GM12878 (cell line): Measurements from ENCODE around the gene ZNF280D. TPM values are rescaled to one million over a fixed set of nuclear protein-coding genes. Genes with fewer than 3 reads are reported as not detected.
A peak's percentile ranks its signal among the peaks of the same experiment; 100 is the strongest.

Source experiments
- ATAC-seq: fragments of 200-7000 bp; cut with Tn5 transposase; 3 replicates; pipeline ENCODE4 v1.9.1; 2020; ENCODE audit warnings: mild to moderate bottlenecking, moderate library complexity
- BruUV-seq: library from RNA; stranded (reverse); fragments of 400-500 nt; replicated peaks from 2 replicates; lab custom pipeline; 2021; lab: Mats Ljungman, UMichigan
- CTCF ChIA-PET: fragments of 300-600 bp; sonication (Branson Sonifier 250); formaldehyde crosslinking; extraction: SDS; loops from one replicate; lab custom pipeline; 2021; ENCODE audit warnings: inconsistent platforms; lab: Yijun Ruan, JAX
- POLR2A ChIA-PET: fragments of 350-600 bp; formaldehyde crosslinking; extraction: SDS; loops from one replicate; lab custom pipeline; 2021; ENCODE audit warnings: inconsistent platforms; lab: Charles Lee
- RAD21 ChIA-PET: fragments of 300-600 bp; sonication (Branson Sonifier 250); formaldehyde crosslinking; loops from one replicate; lab custom pipeline; 2023; ENCODE audit warnings: antibody characterized with exemption; ENCODE audit not compliant: unreplicated experiment; lab: Charles Lee
- SMC1A ChIA-PET: fragments of 300-600 bp; sonication (Branson Sonifier 250); formaldehyde crosslinking; loops from one replicate; lab custom pipeline; 2023; ENCODE audit not compliant: unreplicated experiment, uncharacterized antibody; lab: Charles Lee
- DNase-seq: peaks from one replicate; pipeline ENCODE4 v3.0.0-alpha.2; 2011; ENCODE audit warnings: low read depth, low spot score
- FAIRE-seq: peaks from 3 replicates; lab custom pipeline; 2011; peaks lifted over from hg19 to GRCh38; lab: Jason Lieb, UNC
- H2AFZ ChIP-seq: 2 replicates; pipeline ENCODE4 v1.6.0; 2011; ENCODE audit warnings: low read depth, low read length, control low read depth; ENCODE audit not compliant: control insufficient read depth
- H3K27ac ChIP-seq: 2 replicates; pipeline ENCODE4 v1.5.1; 2011; ENCODE audit warnings: control low read depth; ENCODE audit not compliant: control insufficient read depth, insufficient read depth
- H3K27me3 ChIP-seq, 2 experiments: replicated peaks in 1 of 2; 2 replicates each; pipeline versions ENCODE4 v1.6.0 to v1.6.1; 2011; ENCODE audit warnings: low read length in 1 of 2; ENCODE audit not compliant: control insufficient read depth in 2 of 2, insufficient read depth in 2 of 2
- H3K36me3 ChIP-seq, 2 experiments: 2 replicates each; pipeline ENCODE4 v1.5.1; 2011; ENCODE audit warnings: low read length in 1 of 2; ENCODE audit not compliant: control insufficient read depth in 2 of 2, insufficient read depth in 2 of 2
- H3K4me1 ChIP-seq: 2 replicates; pipeline ENCODE4 v1.6.1; 2011; ENCODE audit warnings: mild to moderate bottlenecking, low read length, moderate library complexity, mixed read lengths; ENCODE audit not compliant: control insufficient read depth, insufficient read depth
- H3K4me2 ChIP-seq: 2 replicates; pipeline ENCODE4 v1.6.0; 2011; ENCODE audit warnings: control low read depth; ENCODE audit not compliant: control insufficient read depth, insufficient read depth
- H3K4me3 ChIP-seq: fragments of 200-600 bp; sonication (generic); 2 replicates; pipeline ENCODE4 v1.5.1; 2016
- H3K79me2 ChIP-seq: 2 replicates; pipeline ENCODE4 v1.6.0; 2011; ENCODE audit warnings: low read length; ENCODE audit not compliant: control insufficient read depth, insufficient read depth
- H3K9ac ChIP-seq: 2 replicates; pipeline ENCODE4 v1.8.0; 2011; ENCODE audit warnings: low read length, control low read depth, mixed read lengths; ENCODE audit not compliant: control insufficient read depth, insufficient read depth
- H3K9me3 ChIP-seq: replicated peaks from 3 replicates; pipeline ENCODE4 v1.5.1; 2011; ENCODE audit warnings: mild to moderate bottlenecking, low read length; ENCODE audit not compliant: control insufficient read depth, insufficient read depth
- H4K20me1 ChIP-seq: 2 replicates; pipeline ENCODE4 v1.6.0; 2011; ENCODE audit not compliant: control insufficient read depth, insufficient read depth
- BACH1 ChIP-seq: fragments of 450-650 bp; IDR thresholded peaks from 2 replicates; pipeline ENCODE4 v1.6.1; 2017; ENCODE audit warnings: mild to moderate bottlenecking, borderline replicate concordance
- ETV6 ChIP-seq, 2 experiments: fragments of 450-650 bp in 1 of 2; IDR thresholded peaks in 1 of 2; conservative IDR thresholded peaks in 1 of 2; 2 replicates each; pipeline ENCODE4 v1.6.1; 2014; ENCODE audit warnings: antibody characterized with exemption in 1 of 2, borderline replicate concordance in 1 of 2, low read depth in 1 of 2, mild to moderate bottlenecking in 1 of 2, moderate library complexity in 1 of 2
- ZNF384 ChIP-seq: IDR thresholded peaks from 2 replicates; pipeline ENCODE4 v1.6.1; 2012; ENCODE audit warnings: low read depth, mild to moderate bottlenecking, low read length, improper control_type of control experiment, borderline replicate concordance
- WGBS: methylation state at CpG from one replicate; pipeline ENCODE4 v1.1.6; 2016; ENCODE audit warnings: low lambda C conversion rate; ENCODE audit not compliant: insufficient replicate concordance, insufficient coverage; ENCODE audit errors: missing lambda C conversion rate; 5-methylcytosine and 5-hydroxymethylcytosine counted together
- in situ Hi-C: fragments of 300-500 bp; cut with MboI; formaldehyde crosslinking; loops from 9 replicates; pipeline ENCODE4 v1.14.3; 2018; ENCODE audit warnings: mixed read lengths
- intact Hi-C: fragments of 100-400 bp; cut with micrococcal nuclease; formaldehyde crosslinking; loops from one replicate; pipeline ENCODE4 v1.14.2; 2022; ENCODE audit not compliant: unreplicated experiment
- polyA plus RNA-seq, 11 experiments: library from polyadenylated mRNA; depleted of rRNA in 4 of 11; unstranded in 6 of 11; stranded (reverse) in 5 of 11; fragments of >200 nt; fragmentation: Nextera tagmentation in 4 of 11; fragmentation: Illumina TruSeq in 1 of 11; extraction: Ambion mirVana in 4 of 11; extraction: Trizol in 1 of 11; gene quantifications; 1 replicate in 1 of 11; 2 replicates in 10 of 11; pipeline versions ENCODE4 v1.2.1 to v1.2.3, GENCODE V29; 2011 to 2016; ENCODE audit warnings: inconsistent platforms in 2 of 11, missing spikeins in 2 of 11, low read depth in 1 of 11
- total RNA-seq, 4 experiments: library from RNA; depleted of rRNA in 3 of 4; stranded (reverse); fragments of >200 nt in 3 of 4; fragmentation: Illumina TruSeq in 1 of 4; extraction: Trizol in 1 of 4; gene quantifications; 2 replicates each; pipeline versions ENCODE4 v1.2.1 to v1.2.3, GENCODE V29; 2013 to 2021
- TF ChIP-seq, protein P1 (sequence below): fragments of 450-650 bp; IDR thresholded peaks from 2 replicates; pipeline ENCODE4 v1.6.1; 2018; ENCODE audit warnings: borderline replicate concordance, mild to moderate bottlenecking; ENCODE audit not compliant: partially characterized antibody
- TF ChIP-seq, protein P2 (sequence below): IDR thresholded peaks from 2 replicates; pipeline ENCODE4 v1.6.1; 2011; ENCODE audit warnings: mild to moderate bottlenecking, low read depth, low read length, moderate library complexity; ENCODE audit not compliant: insufficient replicate concordance

The ZNF280D gene
- total and polyA plus RNA-seq, 10 of the 15 experiments (the other 5 are each of a cell fraction or from before 2014, with no cell fraction given) = 5.6 to 18.6 (median 8.6) TPM

DNA sequence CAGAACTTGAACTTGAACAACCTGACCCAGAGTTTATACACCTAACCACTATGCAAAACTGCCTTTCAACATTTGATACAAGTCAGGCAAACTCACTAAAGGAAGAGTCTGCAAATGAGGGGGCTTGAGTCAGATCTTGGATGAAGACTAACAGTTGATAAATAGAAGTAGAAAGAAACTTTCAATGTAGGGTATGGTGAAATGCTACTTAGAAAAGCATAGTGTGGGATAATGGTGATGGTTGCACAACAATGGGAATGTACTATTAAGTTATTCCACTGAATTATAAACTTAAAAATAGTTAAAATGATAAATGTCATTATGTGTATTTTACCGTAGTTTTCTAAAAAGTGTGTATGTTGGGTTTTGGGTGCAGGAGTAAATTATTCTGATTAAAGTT, 19.7 kb upstream of the ZNF280D start (continued):
- TF ChIP-seq, protein P1, sequence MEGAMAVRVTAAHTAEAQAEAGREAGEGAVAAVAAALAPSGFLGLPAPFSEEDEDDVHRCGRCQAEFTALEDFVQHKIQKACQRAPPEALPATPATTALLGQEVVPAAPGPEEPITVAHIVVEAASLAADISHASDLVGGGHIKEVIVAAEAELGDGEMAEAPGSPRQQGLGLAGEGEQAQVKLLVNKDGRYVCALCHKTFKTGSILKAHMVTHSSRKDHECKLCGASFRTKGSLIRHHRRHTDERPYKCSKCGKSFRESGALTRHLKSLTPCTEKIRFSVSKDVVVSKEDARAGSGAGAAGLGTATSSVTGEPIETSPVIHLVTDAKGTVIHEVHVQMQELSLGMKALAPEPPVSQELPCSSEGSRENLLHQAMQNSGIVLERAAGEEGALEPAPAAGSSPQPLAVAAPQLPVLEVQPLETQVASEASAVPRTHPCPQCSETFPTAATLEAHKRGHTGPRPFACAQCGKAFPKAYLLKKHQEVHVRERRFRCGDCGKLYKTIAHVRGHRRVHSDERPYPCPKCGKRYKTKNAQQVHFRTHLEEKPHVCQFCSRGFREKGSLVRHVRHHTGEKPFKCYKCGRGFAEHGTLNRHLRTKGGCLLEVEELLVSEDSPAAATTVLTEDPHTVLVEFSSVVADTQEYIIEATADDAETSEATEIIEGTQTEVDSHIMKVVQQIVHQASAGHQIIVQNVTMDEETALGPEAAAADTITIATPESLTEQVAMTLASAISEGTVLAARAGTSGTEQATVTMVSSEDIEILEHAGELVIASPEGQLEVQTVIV = no peak

DNA sequence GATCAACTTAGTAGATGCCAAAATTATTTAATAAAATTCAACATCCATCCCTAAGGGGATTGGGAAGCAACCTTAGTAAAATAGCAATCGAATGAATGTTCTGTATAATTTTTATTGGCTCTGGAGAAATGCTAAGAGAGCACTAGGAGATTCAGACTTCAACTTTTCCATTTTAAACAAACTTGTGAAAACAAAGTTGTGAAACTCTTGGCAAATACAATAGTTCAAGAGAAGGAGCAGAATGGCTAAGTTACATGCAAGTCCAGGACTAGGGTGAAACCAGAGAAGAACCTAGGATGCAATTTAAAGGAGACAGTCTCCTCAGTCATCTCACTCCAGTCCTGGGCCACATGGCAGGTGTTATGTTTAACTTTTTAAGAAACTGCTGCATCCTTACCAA, 16.7 kb upstream of the ZNF280D start:
- POLR2A ChIA-PET = no interaction called here

More for the DNA sequence above, 16.7 kb upstream of the ZNF280D start:
- DNase-seq = no peak
- Histone ChIP-seq H3K79me2 (no peaks in the 10 kb centered on the region), H4K20me1 (no peaks in the 10 kb centered on the region), H3K4me3 (no peak overlapping the region), H3K27ac (no peak overlapping the region), H3K4me2 (no peak overlapping the region), H3K9me3 (no peaks in the 10 kb centered on the region), H3K4me1 (no peaks in the 10 kb centered on the region), H3K9ac (no peak overlapping the region), H3K27me3 (no peaks in the 10 kb centered on the region), H2AFZ (no peak overlapping the region), H3K36me3 (no peaks in the 10 kb centered on the region)
- intact Hi-C loops (no loop called here), in situ Hi-C loops (no loop called here)
- FAIRE-seq = peak; percentile 41
- 77% methylated on average over 1 of the region's 1 CpG for WGBS
- TF ChIP-seq ETV6 (conservative IDR thresholded peaks at IDR 0.05 in 1 of 2, IDR thresholded peaks at IDR 0.05 in 1 of 2; ENCODE audit: borderline replicate concordance in 1 of 2, low read depth in 1 of 2) (no peak), ZNF384 (no peak), BACH1 (no peak)
- TF ChIP-seq, protein P2, sequence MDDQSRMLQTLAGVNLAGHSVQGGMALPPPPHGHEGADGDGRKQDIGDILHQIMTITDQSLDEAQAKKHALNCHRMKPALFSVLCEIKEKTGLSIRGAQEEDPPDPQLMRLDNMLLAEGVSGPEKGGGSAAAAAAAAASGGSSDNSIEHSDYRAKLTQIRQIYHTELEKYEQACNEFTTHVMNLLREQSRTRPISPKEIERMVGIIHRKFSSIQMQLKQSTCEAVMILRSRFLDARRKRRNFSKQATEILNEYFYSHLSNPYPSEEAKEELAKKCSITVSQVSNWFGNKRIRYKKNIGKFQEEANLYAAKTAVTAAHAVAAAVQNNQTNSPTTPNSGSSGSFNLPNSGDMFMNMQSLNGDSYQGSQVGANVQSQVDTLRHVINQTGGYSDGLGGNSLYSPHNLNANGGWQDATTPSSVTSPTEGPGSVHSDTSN = no peak
- ChIA-PET RAD21 (no interaction called here), CTCF (no interaction called here), SMC1A (no interaction called here)
- BruUV-seq = no TSS peak
- ATAC-seq = no peak
